Measurements from ENCODE around the gene UBE2L3.
"Not testable (repeated sequence)": the region's sequence is repeated elsewhere in the genome, so short reads cannot be mapped to it uniquely, and the experiment has no call there.

The UBE2L3 gene

DNA sequence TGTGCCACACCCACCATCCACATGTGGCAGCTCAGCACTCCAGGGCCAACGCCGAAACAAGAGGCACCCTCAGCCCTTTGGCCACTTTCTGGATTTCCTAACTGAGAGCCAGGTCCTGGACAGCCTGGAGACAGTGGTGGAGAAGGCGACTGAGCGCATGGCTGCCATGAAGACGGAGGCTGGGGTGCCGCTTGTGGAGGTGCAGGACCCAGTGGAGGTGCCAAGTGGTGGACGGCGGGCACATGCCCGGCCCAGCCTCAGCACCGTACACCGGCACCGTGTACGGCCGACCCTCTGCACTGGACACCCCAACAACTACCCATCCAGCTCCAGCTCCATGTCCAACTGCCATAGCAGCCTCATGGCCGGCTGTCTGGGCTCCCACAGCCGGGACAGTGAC is 66.6 kb downstream of the UBE2L3 start:
- H3K27ac ChIP-seq (ENCODE audit: low read depth, low read length): no peak overlapping the region
- H3K4me3 ChIP-seq (ENCODE audit: low read length): no peak overlapping the region
- no peak overlapping the region for H3K9ac ChIP-seq (ENCODE audit: low read length)
- H2BK120ac ChIP-seq (ENCODE audit: low read depth, low read length): no peak overlapping the region
- peaks cover 2% of the 10 kb centered on the region for H3K79me1 ChIP-seq (ENCODE audit: low read length)
- no peak overlapping the region for H3K18ac ChIP-seq (ENCODE audit: low read length)
- no peaks in the 10 kb centered on the region for H3K36me3 ChIP-seq (ENCODE audit: control insufficient read depth, insufficient read depth, low read length)
- H3K4me1 ChIP-seq (ENCODE audit: control insufficient read depth, low read depth, low read length): no peaks in the 10 kb centered on the region
- no peak overlapping the region for H3K23ac ChIP-seq (ENCODE audit: low read length)
- no peak overlapping the region for H2BK15ac ChIP-seq (replicated peaks; ENCODE audit: low read depth)
- no peaks in the 10 kb centered on the region for H3K79me2 ChIP-seq (ENCODE audit: control insufficient read depth, insufficient read depth, low read length)
- no peak overlapping the region for H3K4ac ChIP-seq (ENCODE audit: low read depth, low read length)
- H3K56ac ChIP-seq (ENCODE audit: low read length): no peak overlapping the region
- no peaks in the 10 kb centered on the region for H3K27me3 ChIP-seq (ENCODE audit: insufficient read depth, low read length, poor library complexity)
- H2BK5ac ChIP-seq (ENCODE audit: low read length): no peak overlapping the region
- no peak overlapping the region for H4K5ac ChIP-seq (ENCODE audit: low read length)
- no CpG with 5 or more reads among the region's 16 CpGs for WGBS (ENCODE audit: extremely low coverage, insufficient coverage, low lambda C conversion rate)
- H3K4me2 ChIP-seq (ENCODE audit: low read length): no peak overlapping the region
- no peak overlapping the region for H2AK5ac ChIP-seq (ENCODE audit: low read length)
- no peak overlapping the region for H4K8ac ChIP-seq (ENCODE audit: low read depth, low read length)
- no peak for DNase-seq

DNA sequence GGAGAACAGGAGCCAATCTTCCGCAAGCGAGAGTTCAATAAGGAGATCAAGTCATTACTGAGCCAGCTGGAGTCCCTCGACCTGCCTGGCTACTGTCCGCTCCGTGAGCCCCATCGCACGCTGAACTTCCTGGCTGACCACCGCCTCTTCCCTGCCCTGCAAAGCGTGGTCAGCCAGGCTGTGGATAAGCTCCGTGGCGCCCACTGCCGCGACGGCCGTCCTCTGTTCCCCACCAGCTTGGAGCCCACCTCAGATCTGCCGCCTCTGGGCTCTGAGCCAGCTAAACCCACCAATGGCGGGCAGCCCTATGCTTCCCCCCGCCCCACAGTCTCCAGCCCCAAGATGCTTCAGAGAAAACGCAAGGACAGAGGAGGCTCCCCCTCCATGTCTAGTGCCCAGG is 67.3 kb downstream of the UBE2L3 start:
- Histone ChIP-seq H3K56ac (ENCODE audit: low read length) (no peak overlapping the region), H2BK5ac (ENCODE audit: low read length) (no peak overlapping the region), H3K79me1 (ENCODE audit: low read length) (no peaks in the 10 kb centered on the region), H3K9ac (ENCODE audit: low read length) (no peak overlapping the region), H4K8ac (ENCODE audit: low read depth, low read length) (no peak overlapping the region), H3K27me3 (ENCODE audit: insufficient read depth, low read length, poor library complexity) (no peaks in the 10 kb centered on the region), H3K18ac (ENCODE audit: low read length) (no peak overlapping the region), H3K4me1 (ENCODE audit: control insufficient read depth, low read depth, low read length) (no peaks in the 10 kb centered on the region), H2BK15ac (replicated peaks; ENCODE audit: low read depth) (no peak overlapping the region), H3K23ac (ENCODE audit: low read length) (no peak overlapping the region), H3K36me3 (ENCODE audit: control insufficient read depth, insufficient read depth, low read length) (no peaks in the 10 kb centered on the region), H3K4me2 (ENCODE audit: low read length) (no peak overlapping the region), H3K27ac (ENCODE audit: low read depth, low read length) (no peak overlapping the region), H4K5ac (ENCODE audit: low read length) (no peak overlapping the region), H2AK5ac (ENCODE audit: low read length) (no peak overlapping the region), H2BK120ac (ENCODE audit: low read depth, low read length) (no peak overlapping the region), H3K4ac (ENCODE audit: low read depth, low read length) (no peak overlapping the region), H3K4me3 (ENCODE audit: low read length) (no peak overlapping the region), H3K79me2 (ENCODE audit: control insufficient read depth, insufficient read depth, low read length) (no peaks in the 10 kb centered on the region)
- WGBS (ENCODE audit: extremely low coverage, insufficient coverage, low lambda C conversion rate): no CpG with 5 or more reads among the region's 19 CpGs
- DNase-seq: no peak

DNA sequence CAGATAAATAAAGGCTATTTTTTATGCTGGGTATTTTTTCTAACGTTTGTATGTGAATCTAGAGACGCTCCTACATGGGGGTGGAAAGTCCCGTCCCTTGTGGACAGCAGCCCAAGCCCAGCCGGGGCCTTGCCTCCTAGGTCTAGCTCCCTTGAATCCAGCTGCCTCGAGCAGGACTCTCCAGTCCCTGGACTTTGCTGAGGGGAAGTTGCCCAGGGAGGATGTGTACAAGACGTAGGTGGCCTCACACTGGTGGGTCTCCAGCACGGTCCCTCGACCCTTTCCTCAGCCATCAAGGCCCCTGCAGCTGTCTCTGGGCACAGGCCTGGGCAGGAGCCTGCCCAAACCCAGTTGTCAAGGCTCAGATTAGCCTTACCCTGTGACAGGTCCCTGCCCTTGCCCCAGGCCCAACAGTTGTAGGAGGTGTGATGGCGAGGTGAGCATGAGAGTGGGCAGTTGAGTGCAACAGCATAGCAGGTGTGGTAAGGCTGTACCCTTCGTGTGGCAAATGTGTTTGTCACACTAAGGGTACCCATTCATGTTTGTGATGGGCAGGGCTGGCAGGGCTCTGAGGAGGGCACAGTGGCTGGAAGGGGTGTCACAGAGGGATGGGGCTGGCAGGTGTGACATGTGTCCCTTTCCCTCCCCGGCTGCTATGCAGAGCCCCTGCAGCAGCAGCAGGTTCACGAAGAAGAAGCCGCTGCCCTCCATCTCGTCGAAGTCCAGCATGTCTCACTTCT is 68.4 kb downstream of the UBE2L3 start:
- Histone ChIP-seq H3K4me1 (ENCODE audit: control insufficient read depth, low read depth, low read length) (no peaks in the 10 kb centered on the region), H3K23ac (ENCODE audit: low read length) (no peak overlapping the region), H3K18ac (ENCODE audit: low read length) (no peak overlapping the region), H3K4ac (ENCODE audit: low read depth, low read length) (no peak overlapping the region), H2BK120ac (ENCODE audit: low read depth, low read length) (no peak overlapping the region), H3K9ac (ENCODE audit: low read length) (no peak overlapping the region), H3K79me1 (ENCODE audit: low read length) (no peaks in the 10 kb centered on the region), H3K4me3 (ENCODE audit: low read length) (no peak overlapping the region), H2BK15ac (replicated peaks; ENCODE audit: low read depth) (no peak overlapping the region), H3K79me2 (ENCODE audit: control insufficient read depth, insufficient read depth, low read length) (no peaks in the 10 kb centered on the region), H3K27me3 (ENCODE audit: insufficient read depth, low read length, poor library complexity) (no peaks in the 10 kb centered on the region), H4K5ac (ENCODE audit: low read length) (no peak overlapping the region), H3K56ac (ENCODE audit: low read length) (no peak overlapping the region), H2AK5ac (ENCODE audit: low read length) (no peak overlapping the region), H2BK5ac (ENCODE audit: low read length) (no peak overlapping the region), H3K36me3 (ENCODE audit: control insufficient read depth, insufficient read depth, low read length) (no peaks in the 10 kb centered on the region), H3K27ac (ENCODE audit: low read depth, low read length) (no peak overlapping the region), H3K4me2 (ENCODE audit: low read length) (no peak overlapping the region), H4K8ac (ENCODE audit: low read depth, low read length) (no peak overlapping the region)
- DNase-seq: no peak
- WGBS (ENCODE audit: extremely low coverage, insufficient coverage, low lambda C conversion rate): no CpG with 5 or more reads among the region's 15 CpGs

DNA sequence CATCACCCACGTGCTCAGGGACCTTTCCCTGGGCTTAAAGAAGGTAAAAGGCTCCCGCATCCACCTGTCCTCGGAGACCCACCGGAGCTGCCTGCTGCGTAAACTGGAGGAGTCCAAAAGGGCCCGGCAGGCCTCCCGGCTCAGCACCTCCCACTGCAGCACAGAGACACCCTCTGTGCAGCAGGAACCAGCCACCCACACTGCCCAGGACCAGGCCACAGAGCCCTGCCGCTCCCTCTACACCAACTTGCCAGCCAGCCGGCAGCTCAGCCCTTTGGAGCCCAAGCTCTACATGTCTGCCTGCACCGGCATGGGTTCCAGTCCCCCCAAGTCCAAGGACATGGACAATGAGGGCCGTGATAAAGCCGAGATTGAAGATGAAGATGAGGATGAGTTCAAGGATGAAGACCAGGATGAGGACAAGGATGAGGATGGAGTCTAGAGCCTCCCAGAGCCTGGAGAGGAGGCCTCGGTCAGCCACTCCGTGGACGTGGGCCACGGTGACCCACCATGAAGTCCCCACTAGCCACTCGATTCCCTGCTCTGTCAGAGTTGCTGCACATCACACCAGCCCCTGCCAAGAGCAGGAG is 69.2 kb downstream of the UBE2L3 start:
- no peaks in the 10 kb centered on the region for H3K27me3 ChIP-seq (ENCODE audit: insufficient read depth, low read length, poor library complexity)
- no peak overlapping the region for H2AK5ac ChIP-seq (ENCODE audit: low read length)

DNA sequence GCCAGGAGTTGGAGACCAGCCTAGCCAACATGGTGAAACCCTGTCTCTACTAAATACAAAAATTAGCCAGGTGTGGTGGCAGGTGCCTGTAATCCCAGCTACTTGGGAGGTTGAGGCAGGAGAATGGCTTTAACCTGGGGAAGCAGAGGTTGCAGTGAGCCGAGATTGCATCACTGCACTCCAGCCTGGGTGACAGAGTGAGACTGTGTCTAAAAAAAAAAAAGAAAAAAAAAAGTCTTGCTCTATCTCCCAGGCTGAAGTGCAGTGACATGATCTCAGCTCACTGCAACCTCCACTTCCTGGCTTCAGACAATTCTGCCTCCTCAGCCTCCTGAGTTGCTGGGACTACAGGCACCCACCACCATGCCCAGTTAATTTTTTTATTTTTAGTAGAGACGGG is 69.9 kb downstream of the UBE2L3 start:
- H4K8ac ChIP-seq (ENCODE audit: low read depth, low read length); H3K4me2 ChIP-seq (ENCODE audit: low read length); H3K9ac ChIP-seq (ENCODE audit: low read length); H2AK5ac ChIP-seq (ENCODE audit: low read length); H3K27me3 ChIP-seq (ENCODE audit: insufficient read depth, low read length, poor library complexity); H3K18ac ChIP-seq (ENCODE audit: low read length); H3K79me1 ChIP-seq (ENCODE audit: low read length); H2BK15ac ChIP-seq (replicated peaks; ENCODE audit: low read depth); H3K27ac ChIP-seq (ENCODE audit: low read depth, low read length); DNase-seq; H3K4ac ChIP-seq (ENCODE audit: low read depth, low read length); H3K36me3 ChIP-seq (ENCODE audit: control insufficient read depth, insufficient read depth, low read length); H2BK120ac ChIP-seq (ENCODE audit: low read depth, low read length); H4K5ac ChIP-seq (ENCODE audit: low read length); H3K79me2 ChIP-seq (ENCODE audit: control insufficient read depth, insufficient read depth, low read length); H3K56ac ChIP-seq (ENCODE audit: low read length); H3K4me1 ChIP-seq (ENCODE audit: control insufficient read depth, low read depth, low read length); H3K4me3 ChIP-seq (ENCODE audit: low read length); H3K23ac ChIP-seq (ENCODE audit: low read length); H2BK5ac ChIP-seq (ENCODE audit: low read length): not testable (repeated sequence)
- no CpG with 5 or more reads among the region's 2 CpGs for WGBS (ENCODE audit: extremely low coverage, insufficient coverage, low lambda C conversion rate)

More for the DNA sequence above, 69.2 kb downstream of the UBE2L3 start:
- no peak for DNase-seq
- Histone ChIP-seq H3K27ac (ENCODE audit: low read depth, low read length) (no peak overlapping the region), H4K5ac (ENCODE audit: low read length) (no peak overlapping the region), H3K9ac (ENCODE audit: low read length) (no peak overlapping the region), H2BK15ac (replicated peaks; ENCODE audit: low read depth) (no peak overlapping the region), H4K8ac (ENCODE audit: low read depth, low read length) (no peak overlapping the region), H2BK120ac (ENCODE audit: low read depth, low read length) (no peak overlapping the region), H3K4ac (ENCODE audit: low read depth, low read length) (no peak overlapping the region), H2BK5ac (ENCODE audit: low read length) (no peak overlapping the region), H3K4me3 (ENCODE audit: low read length) (no peak overlapping the region), H3K56ac (ENCODE audit: low read length) (no peak overlapping the region), H3K79me2 (ENCODE audit: control insufficient read depth, insufficient read depth, low read length) (no peaks in the 10 kb centered on the region), H3K4me2 (ENCODE audit: low read length) (no peak overlapping the region), H3K4me1 (ENCODE audit: control insufficient read depth, low read depth, low read length) (no peaks in the 10 kb centered on the region), H3K36me3 (ENCODE audit: control insufficient read depth, insufficient read depth, low read length) (no peaks in the 10 kb centered on the region), H3K18ac (ENCODE audit: low read length) (no peak overlapping the region), H3K23ac (ENCODE audit: low read length) (no peak overlapping the region), H3K79me1 (ENCODE audit: low read length) (no peaks in the 10 kb centered on the region)
- WGBS (ENCODE audit: extremely low coverage, insufficient coverage, low lambda C conversion rate): no CpG with 5 or more reads among the region's 17 CpGs

- no peak overlapping the region for H2BK5ac ChIP-seq (ENCODE audit: low read length)
- no peak for DNase-seq
- H2BK15ac ChIP-seq (replicated peaks; ENCODE audit: low read depth): no peak overlapping the region
- no peak overlapping the region for H2BK120ac ChIP-seq (ENCODE audit: low read depth, low read length)
- H3K27ac ChIP-seq (ENCODE audit: low read depth, low read length): no peak overlapping the region
- H3K4ac ChIP-seq (ENCODE audit: low read depth, low read length): no peak overlapping the region
- H4K5ac ChIP-seq (ENCODE audit: low read length): no peak overlapping the region
- no peak overlapping the region for H4K8ac ChIP-seq (ENCODE audit: low read depth, low read length)
- no peak overlapping the region for H3K4me3 ChIP-seq (ENCODE audit: low read length)
- WGBS (ENCODE audit: extremely low coverage, insufficient coverage, low lambda C conversion rate): no CpG with 5 or more reads among the region's 4 CpGs
- H3K9ac ChIP-seq (ENCODE audit: low read length): no peak overlapping the region
- H3K79me2 ChIP-seq (ENCODE audit: control insufficient read depth, insufficient read depth, low read length): no peaks in the 10 kb centered on the region
- peaks cover 6% of the 10 kb centered on the region for H3K79me1 ChIP-seq (ENCODE audit: low read length)
- no peaks in the 10 kb centered on the region for H3K36me3 ChIP-seq (ENCODE audit: control insufficient read depth, insufficient read depth, low read length)
- no peaks in the 10 kb centered on the region for H3K27me3 ChIP-seq (ENCODE audit: insufficient read depth, low read length, poor library complexity)
- no peak overlapping the region for H3K23ac ChIP-seq (ENCODE audit: low read length)
- H3K18ac ChIP-seq (ENCODE audit: low read length): no peak overlapping the region
- H2AK5ac ChIP-seq (ENCODE audit: low read length): no peak overlapping the region
- no peak overlapping the region for H3K4me2 ChIP-seq (ENCODE audit: low read length)
- peaks cover 2% of the 10 kb centered on the region for H3K4me1 ChIP-seq (ENCODE audit: control insufficient read depth, low read depth, low read length)
- H3K56ac ChIP-seq (ENCODE audit: low read length): no peak overlapping the region
Observed at GRCh38 chr22:21639359-21639758, 71.8 kb downstream of the UBE2L3 start.
